ENCODE data around the gene PPIH. TPM values are rescaled to one million over a fixed set of nuclear protein-coding genes. Genes with fewer than 3 reads are reported as not detected.
"Not testable (repeated sequence)": the region's sequence is repeated elsewhere in the genome, so short reads cannot be mapped to it uniquely, and the experiment has no call there.

The PPIH gene
- total RNA-seq, 1 donor from 2014 or later: 64.1 TPM

DNA sequence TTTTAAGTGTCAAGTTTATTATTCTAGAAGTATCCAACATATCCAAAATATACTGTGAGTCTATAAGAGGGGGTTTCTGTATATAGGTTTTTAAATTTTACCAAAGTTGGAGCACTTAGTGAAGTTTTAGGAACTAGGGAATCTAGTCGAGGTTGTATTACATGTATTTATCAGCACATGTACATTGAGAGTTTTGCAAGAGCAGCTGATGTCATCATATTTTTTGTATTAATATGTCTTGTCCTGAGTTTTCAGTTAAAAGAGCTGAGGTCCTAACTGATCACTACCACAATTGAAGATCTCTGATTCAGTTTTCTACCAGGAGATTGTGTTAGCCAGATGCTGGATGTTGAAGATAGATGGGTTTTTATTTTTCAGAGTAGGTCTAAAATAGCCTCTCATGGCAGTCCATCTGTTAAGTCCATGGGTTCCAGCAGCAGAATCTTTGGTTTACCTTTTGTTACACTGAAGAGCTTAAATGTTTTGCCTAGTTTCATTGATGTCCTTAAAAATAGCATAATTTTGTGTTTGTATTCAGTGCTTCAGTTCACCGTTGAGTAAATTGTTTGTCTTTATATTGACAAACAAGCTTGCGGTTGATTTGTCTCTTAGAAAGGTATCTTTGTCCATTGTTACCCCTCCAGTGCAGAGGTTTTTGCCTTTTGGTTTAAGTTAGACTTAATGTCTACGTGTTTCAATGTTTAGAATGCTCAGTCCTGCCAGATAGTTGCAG, 40.0 kb downstream of the PPIH start:
- Mint-ChIP-seq H3K27me3 (no peaks in the 10 kb centered on the region), H3K4me1 (peaks cover 10% of the 10 kb centered on the region), H3K36me3 (ENCODE audit: low read depth) (peaks cover 97% of the 10 kb centered on the region), H3K27ac (no peak overlapping the region), H3K9me3 (no peaks in the 10 kb centered on the region), H3K4me3 (no peak overlapping the region)
- ChIA-PET CTCF (no interaction called here), POLR2A (interaction anchor here (1.9 kb wide), 1 partner anchor 68 kb away, joined by 6 read pairs; the partner anchor contains the start of genes C1orf50 and P3H1)
- ATAC-seq (ENCODE audit: low read depth) (no peak), DNase-seq (no peak)
- TF ChIP-seq CTCF (IDR thresholded peaks at IDR 0.05): no peak
- intact Hi-C loops (cut with micrococcal nuclease): no loop called here

- Mint-ChIP-seq H3K27ac (no peak overlapping the region), H3K4me1 (peaks cover 1% of the 10 kb centered on the region), H3K36me3 (ENCODE audit: low read depth) (peaks cover 98% of the 10 kb centered on the region), H3K27me3 (no peaks in the 10 kb centered on the region), H3K9me3 (no peaks in the 10 kb centered on the region), H3K4me3 (no peak overlapping the region)
- TF ChIP-seq CTCF (IDR thresholded peaks at IDR 0.05): no peak
- no peak for ATAC-seq (ENCODE audit: low read depth)
- intact Hi-C loops (cut with micrococcal nuclease): no loop called here
- no peak for DNase-seq
- ChIA-PET POLR2A (no interaction called here), CTCF (no interaction called here)
Observed at GRCh38 chr1:42700006-42700405, 41.8 kb downstream of the PPIH start.

GRCh38 chr1:42703888-42704464, 45.8 kb downstream of the PPIH start:
- Mint-ChIP-seq H3K27ac (no peak overlapping the region), H3K4me1 (no peaks in the 10 kb centered on the region), H3K36me3 (ENCODE audit: low read depth) (peaks cover 93% of the 10 kb centered on the region), H3K4me3 (no peak overlapping the region), H3K9me3 (no peaks in the 10 kb centered on the region), H3K27me3 (no peaks in the 10 kb centered on the region)
- CTCF ChIA-PET: no interaction called here
- intact Hi-C loops (cut with micrococcal nuclease): no loop called here
- POLR2A ChIA-PET: interaction anchor here (0.7 kb wide), 1 partner anchor 28 kb away, joined by 4 read pairs; no protein-coding TSS in a partner anchor
- DNase-seq (no peak), ATAC-seq (ENCODE audit: low read depth) (no peak)
- TF ChIP-seq CTCF (IDR thresholded peaks at IDR 0.05): no peak

GRCh38 chr1:42712808-42713207, 54.6 kb downstream of the PPIH start:
- H3K4me3 Mint-ChIP-seq, H3K4me1 Mint-ChIP-seq: not testable (repeated sequence)

GRCh38 chr1:42713293-42713692, 55.1 kb downstream of the PPIH start:
- DNase-seq: no peak
- intact Hi-C loops (cut with micrococcal nuclease): no loop called here
- Mint-ChIP-seq H3K9me3 (peaks cover 19% of the 10 kb centered on the region), H3K27ac (no peak overlapping the region), H3K36me3 (ENCODE audit: low read depth) (peaks cover 75% of the 10 kb centered on the region), H3K4me3 (no peak overlapping the region), H3K27me3 (no peaks in the 10 kb centered on the region), H3K4me1 (no peaks in the 10 kb centered on the region)
- ChIA-PET CTCF (no interaction called here), POLR2A (interaction anchor here (1.2 kb wide), 1 partner anchor 31 kb away, joined by 3 read pairs; the partner anchor contains the start of gene YBX1)
- no peak for ATAC-seq (ENCODE audit: low read depth)
- TF ChIP-seq CTCF (IDR thresholded peaks at IDR 0.05): no peak

More at GRCh38 chr1:42712808-42713207, 54.6 kb downstream of the PPIH start:
- CTCF ChIA-PET; ATAC-seq (ENCODE audit: low read depth); DNase-seq; H3K27ac Mint-ChIP-seq; intact Hi-C loops (cut with micrococcal nuclease); H3K27me3 Mint-ChIP-seq: not testable (repeated sequence)
- Mint-ChIP-seq H3K9me3 (peaks cover 19% of the 10 kb centered on the region), H3K36me3 (ENCODE audit: low read depth) (peaks cover 76% of the 10 kb centered on the region)
- POLR2A ChIA-PET: interaction anchor here (1.2 kb wide), 1 partner anchor 30 kb away, joined by 3 read pairs; the partner anchor contains the start of gene YBX1

DNA sequence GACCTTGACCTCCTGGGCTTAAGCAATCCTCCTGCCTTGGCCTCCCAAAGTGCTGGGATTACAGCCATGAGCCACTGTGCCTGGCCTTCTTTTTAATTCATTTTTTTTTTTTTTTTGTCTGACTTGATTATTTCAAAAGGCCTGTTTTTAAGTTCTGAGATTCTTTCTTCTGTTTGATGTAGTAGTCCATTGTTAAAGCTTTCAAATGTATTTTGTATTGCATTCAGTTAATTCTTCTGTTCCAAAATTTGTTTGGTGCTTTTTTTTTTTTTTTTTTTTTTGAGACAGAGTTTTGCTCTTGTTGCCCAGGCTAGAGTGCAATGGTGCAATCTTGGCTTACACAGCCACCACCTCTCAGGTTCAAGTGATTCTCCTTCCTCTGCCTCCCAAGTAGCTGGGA, 56.2 kb downstream of the PPIH start:
- POLR2A ChIA-PET: interaction anchor here (0.7 kb wide), 1 partner anchor 385 kb away, joined by 3 read pairs; no protein-coding TSS in a partner anchor
- Mint-ChIP-seq H3K36me3 (ENCODE audit: low read depth) (peaks cover 72% of the 10 kb centered on the region), H3K9me3 (peaks cover 19% of the 10 kb centered on the region)
- ATAC-seq (ENCODE audit: low read depth); H3K4me1 Mint-ChIP-seq; H3K4me3 Mint-ChIP-seq; H3K27ac Mint-ChIP-seq; CTCF ChIA-PET; intact Hi-C loops (cut with micrococcal nuclease); DNase-seq; H3K27me3 Mint-ChIP-seq: not testable (repeated sequence)

All from activated B cell treated with CpG ODN at 0.5 μM for 24 hours (primary cell).